Right ventricle myocardium inferior (tissue), 1 donor: ENCODE data around the gene PYGB. TPM values are rescaled to one million over a fixed set of nuclear protein-coding genes. Genes with fewer than 3 reads are reported as not detected.
"Not testable (repeated sequence)": the region's sequence is repeated elsewhere in the genome, so short reads cannot be mapped to it uniquely, and the experiment has no call there.

Experiments
- ATAC-seq: fragments of 200-7000 bp; cut with Tn5 transposase; one replicate; pipeline ENCODE4 v1.9.1; 2020; ENCODE audit warnings: mild to moderate bottlenecking, moderate library complexity
- DNase-seq: peaks from one replicate; pipeline ENCODE4 v3.0.0; 2021; ENCODE audit errors: missing footprints
- intact Hi-C: fragments of 100-400 bp; cut with DNase I; formaldehyde crosslinking; loops from one replicate; pipeline ENCODE4 v1.11.0; 2022
- total RNA-seq: library from RNA; stranded (reverse); fragmentation: NEBNext Ultra II Directional; extraction: Animal tissue kit (Norgen Biotek cat#: 25700); gene quantifications from one replicate; pipeline ENCODE4 v1.2.1, GENCODE V29; 2021
- donor health status: DM: no; HTN: yes; CAD: no; lungs with severe emphysema.

The PYGB gene
- total RNA-seq, 1 donor from 2014 or later = 174 TPM

DNA sequence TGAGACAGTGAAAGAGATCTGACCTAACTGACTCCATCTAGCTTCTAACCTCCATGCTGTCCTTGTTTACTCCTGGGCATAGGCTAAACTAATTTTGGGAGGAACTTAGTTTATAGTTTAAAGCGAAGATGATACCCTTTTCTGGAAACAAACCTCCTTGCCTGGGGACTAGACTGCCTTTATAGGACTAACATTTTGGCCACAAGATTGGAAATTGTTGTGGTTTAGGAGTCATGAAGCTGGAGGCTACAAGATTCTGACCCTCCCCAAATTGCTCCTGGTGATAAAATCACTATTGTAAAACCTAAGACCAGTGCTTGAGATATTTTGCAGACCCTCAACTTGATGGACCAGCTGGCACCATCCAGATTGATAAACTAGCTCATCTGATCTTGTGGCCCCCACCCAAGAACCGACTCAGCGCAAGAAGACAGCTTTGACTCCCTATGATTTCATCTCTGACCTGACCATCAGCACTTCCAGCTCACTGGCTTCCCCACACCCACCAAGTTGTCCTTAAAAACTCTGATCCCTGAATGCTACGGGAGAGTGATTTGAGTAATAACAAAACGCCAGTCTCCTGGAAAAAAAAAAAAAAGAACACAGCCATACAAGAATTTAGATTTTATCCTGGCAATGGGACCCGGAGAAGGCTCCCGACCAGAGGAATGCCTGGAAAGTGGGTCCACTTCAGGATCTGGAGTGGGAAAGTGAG is 79.8 kb downstream of the PYGB start:
- DNase-seq = no peak
- intact Hi-C loops = no loop called here
- ATAC-seq = no peak

DNA sequence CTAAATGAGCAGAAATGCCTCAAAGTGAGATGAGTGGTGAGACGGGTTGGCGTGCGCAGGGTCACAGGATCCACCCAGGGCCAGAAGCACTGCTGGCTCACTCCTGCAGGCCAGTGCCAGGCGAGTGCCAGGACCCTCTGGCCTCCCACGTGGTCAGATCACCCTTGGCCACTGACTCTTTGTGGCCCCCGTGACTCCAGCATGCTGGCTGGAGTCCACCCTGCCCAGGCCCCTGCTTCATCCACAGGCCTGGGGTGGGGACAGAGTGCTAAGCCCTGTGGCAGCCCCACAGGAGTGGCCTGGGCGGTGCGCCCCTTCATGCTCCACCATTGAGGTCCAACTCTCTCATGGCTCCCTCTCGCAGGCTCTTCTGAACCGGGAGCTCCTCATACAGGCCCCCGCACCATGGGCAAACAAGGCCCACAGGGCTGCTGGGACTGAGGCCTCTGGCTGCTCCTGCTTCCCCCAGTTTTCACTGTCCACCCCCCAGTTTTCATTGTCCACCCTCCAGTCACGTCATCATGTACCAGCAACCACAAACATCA is 81.1 kb downstream of the PYGB start:
- ATAC-seq = no peak
- intact Hi-C loops = no loop called here
- no peak for DNase-seq

DNA sequence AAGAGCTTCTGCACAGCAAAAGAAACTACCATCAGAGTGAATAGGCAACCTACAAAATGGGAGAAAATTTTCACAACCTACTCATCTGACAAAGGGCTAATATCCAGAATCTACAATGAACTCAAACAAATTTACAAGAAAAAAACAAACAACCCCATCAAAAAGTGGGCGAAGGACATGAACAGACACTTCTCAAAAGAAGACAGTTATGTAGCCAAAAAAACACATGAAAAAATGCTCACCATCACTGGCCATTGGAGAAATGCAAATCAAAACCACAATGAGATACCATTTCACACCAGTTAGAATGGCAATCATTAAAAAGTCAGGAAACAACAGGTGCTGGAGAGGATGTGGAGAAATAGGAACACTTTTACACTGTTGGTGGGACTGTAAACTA is 87.1 kb downstream of the PYGB start:
- ATAC-seq, intact Hi-C loops, DNase-seq: not testable (repeated sequence)

DNA sequence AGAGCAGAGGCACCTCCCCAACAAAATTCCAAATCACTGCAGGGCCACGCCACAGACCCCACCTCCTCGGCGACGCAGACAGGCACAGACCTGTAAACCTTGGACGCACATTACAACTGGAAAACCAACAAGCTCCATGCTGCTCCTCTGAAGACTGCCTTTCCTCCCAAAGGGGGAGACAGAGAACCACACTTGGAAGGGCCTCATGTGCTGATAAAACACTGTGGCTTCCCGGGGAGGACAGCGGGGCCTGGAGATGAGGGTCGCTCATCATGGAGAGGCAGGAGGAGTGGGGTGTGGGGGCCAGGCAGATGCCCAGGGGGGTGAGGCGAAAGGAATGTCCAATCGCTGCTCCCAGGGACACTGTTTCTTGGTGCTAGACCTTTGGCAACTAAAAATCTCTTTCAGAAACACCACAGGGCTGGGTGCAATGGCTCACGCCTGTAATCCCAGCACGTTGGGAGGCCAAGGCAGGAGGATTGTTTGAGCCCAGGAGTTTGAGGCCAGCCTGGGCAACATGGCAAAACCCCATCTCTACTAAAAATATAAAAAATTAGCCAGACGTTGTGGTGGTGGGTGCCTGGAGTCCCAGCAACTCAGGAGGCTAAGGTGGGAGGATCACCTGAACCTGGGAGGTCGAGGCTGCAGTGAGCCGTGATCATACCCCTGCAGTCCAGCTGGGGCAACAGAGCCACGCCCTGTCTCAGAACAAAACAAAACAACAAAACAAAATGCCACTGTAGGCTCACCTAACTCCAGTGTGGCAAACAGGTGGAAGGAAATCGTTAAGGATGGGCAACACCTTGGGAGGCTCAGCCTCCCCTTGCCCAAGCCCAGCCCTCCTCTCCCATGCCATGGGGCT is 88.9 kb downstream of the PYGB start:
- ATAC-seq (peak; percentile 39), DNase-seq (no peak)
- intact Hi-C loops = loop anchor here (2.0 kb wide), 1 partner anchor 60 kb away; no protein-coding TSS in a partner anchor

DNA sequence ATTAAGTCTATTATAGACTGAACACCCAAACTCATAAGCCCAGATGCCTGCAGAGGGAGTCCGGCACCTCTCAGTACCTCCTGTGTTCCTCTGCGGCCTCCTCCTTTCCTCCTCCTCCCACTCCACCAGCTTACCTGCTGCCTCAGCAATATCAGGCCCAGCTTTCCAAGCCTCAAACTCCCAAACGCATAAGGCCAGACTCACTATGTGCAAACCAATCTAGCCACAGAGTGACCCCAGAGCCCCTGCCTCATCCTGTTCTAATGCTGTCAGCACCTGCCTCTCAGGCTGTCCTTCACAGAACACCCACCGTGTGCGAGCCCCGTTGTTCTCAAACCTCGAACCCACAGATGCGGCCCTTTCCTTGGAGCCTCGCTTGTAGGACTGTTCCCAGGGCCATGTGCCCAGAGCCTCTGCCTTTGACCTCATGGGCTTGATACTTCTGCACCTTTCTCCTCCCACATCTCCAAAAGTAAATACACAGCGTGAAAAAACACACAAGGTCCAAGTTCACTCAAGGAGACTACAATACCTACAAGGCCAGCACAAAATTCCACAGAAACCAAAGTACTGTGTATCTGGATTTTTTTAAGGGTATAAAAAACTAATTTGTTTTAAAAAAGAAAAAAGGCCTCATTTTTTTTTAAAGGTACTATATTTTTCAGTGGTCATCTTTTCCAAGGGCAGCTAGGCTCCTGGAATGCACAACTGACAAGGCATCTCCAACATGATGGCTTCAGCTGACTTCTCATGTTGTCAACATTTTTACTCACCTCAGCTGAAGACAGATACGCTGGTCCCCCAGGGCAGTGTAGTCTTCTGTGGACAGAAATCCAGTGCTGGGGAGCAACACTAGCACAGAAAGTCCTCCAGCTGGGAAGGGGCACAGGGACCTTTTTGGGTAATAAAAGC is 90.5 kb downstream of the PYGB start:
- ATAC-seq = no peak
- intact Hi-C loops = no loop called here

DNA sequence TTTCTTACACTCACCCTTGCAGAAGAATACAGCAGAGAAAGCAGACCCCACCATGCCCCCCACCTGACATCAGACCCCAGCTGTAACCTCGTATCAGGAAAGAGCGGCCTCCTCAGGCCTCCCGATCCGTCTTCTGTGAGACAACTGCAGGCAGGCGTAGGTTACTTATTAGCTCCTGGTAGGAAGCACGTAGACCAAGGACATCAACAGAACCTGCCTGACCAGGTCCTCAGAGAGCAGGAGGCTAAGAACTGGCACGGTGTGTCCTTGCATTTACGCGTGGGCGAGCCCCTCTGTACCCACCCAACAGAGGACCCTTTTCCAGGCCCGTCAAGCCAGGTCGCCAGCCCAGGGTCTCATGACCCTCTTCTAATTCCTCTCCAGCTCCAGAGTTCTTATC is 91.7 kb downstream of the PYGB start:
- ATAC-seq = no peak
- DNase-seq = no peak
- intact Hi-C loops = no loop called here

More for the DNA sequence above, 90.5 kb downstream of the PYGB start:
- DNase-seq = no peak

DNA sequence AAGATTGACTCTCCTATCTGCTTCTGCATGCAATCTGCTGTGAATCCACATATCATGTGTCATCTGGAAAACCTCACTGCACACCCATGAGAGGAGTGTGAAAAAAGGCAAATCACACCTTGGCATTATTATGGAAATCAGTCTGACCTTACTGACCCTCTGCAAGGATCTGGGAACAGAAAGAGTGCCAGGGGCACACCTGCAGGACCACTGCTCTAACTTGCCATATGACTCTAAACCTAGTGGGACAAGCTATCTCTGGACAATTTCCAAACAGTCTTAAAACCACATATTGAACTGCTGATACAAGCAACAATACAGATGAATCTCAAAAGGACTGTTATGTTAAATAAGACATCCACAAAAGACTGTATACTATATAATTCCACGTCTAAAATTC is 92.5 kb downstream of the PYGB start:
- intact Hi-C loops = no loop called here
- ATAC-seq (no peak), DNase-seq (no peak)

DNA sequence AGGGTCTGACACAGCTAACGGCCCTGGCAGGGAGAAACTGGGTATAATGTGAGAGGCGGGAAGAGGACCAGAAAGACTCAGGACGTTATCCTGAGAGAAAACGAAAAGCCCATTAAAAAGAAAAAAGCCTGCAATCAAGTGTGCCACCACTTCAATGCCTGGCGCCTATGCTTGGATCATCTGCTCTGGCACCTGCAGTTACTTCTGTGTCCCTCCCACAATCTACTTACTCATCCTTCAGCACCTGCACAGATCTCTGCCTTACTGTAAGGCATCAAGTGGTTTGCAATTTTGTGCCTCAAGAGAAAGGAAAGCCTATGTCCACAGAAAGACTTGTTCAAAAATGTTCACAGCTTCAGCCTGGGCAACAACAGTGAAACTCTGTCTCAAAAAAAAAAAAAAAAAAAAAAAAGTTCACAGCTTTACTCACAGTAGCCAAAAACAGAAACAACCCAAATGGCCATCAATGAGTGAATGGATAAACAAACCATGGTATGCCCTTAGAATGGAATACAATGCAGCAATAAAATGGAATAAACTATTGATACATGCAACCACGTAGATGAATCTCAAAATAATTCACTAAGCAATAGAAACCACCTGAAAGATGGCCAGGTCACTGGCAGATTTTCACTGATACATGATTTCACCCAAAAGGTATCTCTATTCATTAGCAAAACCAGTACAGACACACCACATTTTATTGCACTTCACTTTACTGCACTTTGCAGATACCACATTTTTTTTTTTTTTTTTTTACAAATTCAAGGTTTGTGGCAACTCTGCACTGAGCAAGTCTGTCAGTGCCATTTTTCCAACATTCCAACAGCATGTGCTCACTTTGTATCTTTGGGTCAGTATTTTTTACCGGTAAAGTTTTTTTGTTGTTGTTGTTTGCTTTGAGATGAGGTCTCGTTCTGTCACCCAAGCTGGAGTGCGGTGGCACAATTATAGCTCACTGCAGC is 94.1 kb downstream of the PYGB start:
- ATAC-seq = no peak
- intact Hi-C loops = no loop called here

DNA sequence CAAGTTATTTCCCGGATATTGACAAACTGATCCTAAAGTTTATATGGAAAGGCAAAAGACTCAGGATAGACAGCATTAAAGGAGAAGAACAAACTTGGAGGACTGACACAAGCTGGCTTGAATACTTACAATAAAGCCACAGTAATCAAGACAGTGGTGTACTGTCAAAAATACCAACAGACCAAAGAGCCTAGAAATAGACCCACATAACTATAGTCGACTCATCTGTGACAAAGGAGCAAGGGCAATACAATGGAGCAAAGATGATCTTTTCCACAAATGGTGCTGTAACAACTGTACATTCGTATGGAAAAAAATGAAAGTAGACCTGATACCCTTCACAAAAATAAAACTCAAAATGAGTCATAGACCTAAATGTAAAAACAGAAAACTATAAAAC is 96.7 kb downstream of the PYGB start:
- DNase-seq = no peak
- intact Hi-C loops = no loop called here
- no peak for ATAC-seq

More for the DNA sequence above, 94.1 kb downstream of the PYGB start:
- no peak for DNase-seq

DNA sequence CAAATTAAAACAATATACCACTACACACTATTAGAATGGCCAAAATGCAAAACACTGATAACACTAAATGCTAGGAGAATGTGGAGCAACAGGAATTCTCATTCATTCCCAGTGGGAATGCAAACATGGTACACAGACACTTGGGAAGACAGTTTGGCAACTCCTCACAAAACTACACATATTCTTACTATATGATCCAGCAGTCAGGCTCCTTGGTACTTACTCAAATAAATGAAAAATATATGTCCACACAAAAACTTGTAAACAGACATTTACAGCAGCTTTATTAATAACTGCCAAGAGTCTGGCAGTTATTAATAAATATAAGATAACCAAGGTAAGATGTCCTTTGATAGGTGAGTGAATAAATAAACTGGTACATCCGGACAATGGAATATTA is 97.8 kb downstream of the PYGB start:
- intact Hi-C loops = no loop called here
- DNase-seq = no peak
- no peak for ATAC-seq

DNA sequence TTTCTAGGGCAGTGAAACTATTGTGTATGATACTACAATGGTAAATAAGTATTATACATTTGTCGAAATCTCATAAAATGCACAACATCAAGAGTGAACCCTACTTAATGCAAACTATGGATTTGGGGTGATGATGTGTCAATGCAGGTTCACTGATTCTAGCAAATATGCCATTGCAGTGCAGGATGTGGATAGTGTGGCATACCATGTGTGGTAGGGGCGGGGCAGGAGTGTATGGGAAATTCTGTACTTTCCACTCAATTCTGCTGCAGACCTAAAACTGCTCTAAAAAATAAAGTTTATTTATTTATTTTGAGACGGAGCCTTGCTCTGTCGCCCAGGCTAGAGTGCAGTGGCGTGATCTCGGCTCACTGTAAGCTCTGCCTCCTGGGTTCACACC is 98.5 kb downstream of the PYGB start:
- intact Hi-C loops = no loop called here
- DNase-seq (no peak), ATAC-seq (no peak)

Other genes with a start within 250 kb of the PYGB start
- gene ACSS1, start 189.9 kb upstream of the PYGB start, total RNA-seq = 135 TPM
- 0.14 TPM for gene VSX1, start 165.9 kb upstream of the PYGB start, total RNA-seq
- 132 TPM for gene ENTPD6, start 52.4 kb upstream of the PYGB start, total RNA-seq
- 23.3 TPM for gene ABHD12, start 142.8 kb downstream of the PYGB start, total RNA-seq
- 0.73 TPM for gene GINS1, start 159.6 kb downstream of the PYGB start, total RNA-seq